Thoracic aorta (tissue), 2 donors: ENCODE results near the gene POGZ. TPM values are rescaled to one million over a fixed set of nuclear protein-coding genes. Genes with fewer than 3 reads are reported as not detected.
"Not testable (repeated sequence)": the region's sequence is repeated elsewhere in the genome, so short reads cannot be mapped to it uniquely, and the experiment has no call there.

Experiments used
- ATAC-seq: fragments of 150-250 bp; one replicate; pipeline ENCODE4 v1.8.0; 2017; ENCODE audit warnings: low read depth; ENCODE audit not compliant: insufficient number of reproducible peaks, low FRiP score
- DNase-seq: peaks from one replicate; pipeline ENCODE4 v3.0.0-alpha.2; 2020; ENCODE audit warnings: low spot score
- H3K27ac ChIP-seq, 2 donors: fragments of 200-600 bp; sonication (generic); 1 replicate in 1 of 2; 2 replicates in 1 of 2; pipeline ENCODE4 v1.5.1; 2016; ENCODE audit warnings: mild to moderate bottlenecking in 2 of 2, moderate library complexity in 2 of 2
- H3K27me3 ChIP-seq: fragments of 200-600 bp; sonication (generic); replicated peaks from 2 replicates; pipeline ENCODE4 v1.6.0; 2016; ENCODE audit warnings: mild to moderate bottlenecking; ENCODE audit not compliant: insufficient read depth
- H3K36me3 ChIP-seq: fragments of 200-600 bp; sonication (generic); one replicate; pipeline ENCODE4 v1.5.1; 2016
- H3K4me1 ChIP-seq, 2 donors: fragments of 200-600 bp; sonication (generic); 1 replicate in 1 of 2; 2 replicates in 1 of 2; pipeline versions ENCODE4 v1.5.1 to v1.6.0; 2016; ENCODE audit warnings: low read depth in 2 of 2, mild to moderate bottlenecking in 1 of 2; ENCODE audit not compliant: control insufficient read depth in 1 of 2
- H3K4me3 ChIP-seq: fragments of 200-600 bp; sonication (generic); 2 replicates; pipeline ENCODE4 v1.5.1; 2016; ENCODE audit warnings: mild to moderate bottlenecking
- H3K9me3 ChIP-seq: fragments of 200-600 bp; sonication (generic); 2 replicates; pipeline ENCODE4 v1.5.1; 2016
- CTCF ChIP-seq: fragments of 200-600 bp; sonication (generic); IDR thresholded peaks from one replicate; pipeline ENCODE4 v1.5.1; 2019; ENCODE audit warnings: antibody characterized with exemption
- total RNA-seq, 2 donors: library from RNA; depleted of rRNA; stranded (reverse); fragments of >200 nt; gene quantifications; one replicate each; pipeline versions ENCODE4 v1.1.0 to v1.2.3, GENCODE V29; 2016

POGZ gene
- total RNA-seq, 2 donors from 2014 or later, result 64.1 to 76.9 TPM

GRCh38 chr1:151401125-151401788 lies 58.0 kb downstream of the POGZ start:
- no peak for ATAC-seq
- peaks cover 4 to 21% of the 10 kb centered on the region in 2 donors for H3K4me1 ChIP-seq
- no peak for DNase-seq
- no peaks in the 10 kb centered on the region for H3K9me3 ChIP-seq
- H3K27ac ChIP-seq, result peak overlapping the region in 1 of 2 donors; percentile 84
- H3K27me3 ChIP-seq, result no peaks in the 10 kb centered on the region
- no peak overlapping the region for H3K4me3 ChIP-seq
- H3K36me3 ChIP-seq, result peaks cover 35% of the 10 kb centered on the region
- no peak for TF ChIP-seq CTCF

GRCh38 chr1:151399324-151400171 lies 59.7 kb downstream of the POGZ start, which contains the start of gene PSMB4:
TSS of gene PSMB4 (plus strand) at chr1:151399573. CDS start at chr1:151399588, 15 bp downstream.
- peak within 1 kb of the TSS; percentile 91 for H3K4me3 ChIP-seq
- TF ChIP-seq CTCF, result peak; percentile 26
- H3K9me3 ChIP-seq, result no peaks in the 10 kb centered on the region
- peak; percentile 60 for DNase-seq
- no peaks in the 10 kb centered on the region for H3K27me3 ChIP-seq
- peak; percentile 93 for ATAC-seq
- peaks cover 4 to 21% of the 10 kb centered on the region in 2 donors for H3K4me1 ChIP-seq
- H3K36me3 ChIP-seq, result peaks cover 19% of the 10 kb centered on the region
- H3K27ac ChIP-seq, result peak within 1 kb of the TSS; percentile 84 to 92

GRCh38 chr1:151396265-151396664 lies 63.0 kb downstream of the POGZ start:
- H3K27ac ChIP-seq, H3K4me3 ChIP-seq, H3K36me3 ChIP-seq, DNase-seq, H3K9me3 ChIP-seq, H3K27me3 ChIP-seq, ATAC-seq: not testable (repeated sequence)
- H3K4me1 ChIP-seq, result peaks cover 4 to 12% of the 10 kb centered on the region in 2 donors

- Histone ChIP-seq H3K27ac (no peak overlapping the region), H3K4me3 (no peak overlapping the region), H3K27me3 (no peaks in the 10 kb centered on the region), H3K36me3 (no peaks in the 10 kb centered on the region), H3K4me1 (no peaks in the 10 kb centered on the region), H3K9me3 (no peaks in the 10 kb centered on the region)
- ATAC-seq (no peak), DNase-seq (no peak)
- no peak for TF ChIP-seq CTCF
These were observed 65.7 kb downstream of the POGZ start for GRCh38 chr1:151393583-151393982.

GRCh38 chr1:151391079-151391563 lies 68.2 kb downstream of the POGZ start:
- H3K4me1 ChIP-seq, result no peaks in the 10 kb centered on the region
- H3K36me3 ChIP-seq, result no peaks in the 10 kb centered on the region
- TF ChIP-seq CTCF, result no peak
- H3K4me3 ChIP-seq, result no peak overlapping the region
- no peaks in the 10 kb centered on the region for H3K27me3 ChIP-seq
- ATAC-seq (no peak), DNase-seq (no peak)
- H3K9me3 ChIP-seq, result no peaks in the 10 kb centered on the region
- H3K27ac ChIP-seq, result no peak overlapping the region

GRCh38 chr1:151390221-151391078 lies 68.8 kb downstream of the POGZ start:
- H3K4me1 ChIP-seq, H3K27ac ChIP-seq, H3K27me3 ChIP-seq, H3K9me3 ChIP-seq, H3K36me3 ChIP-seq, ATAC-seq, DNase-seq, H3K4me3 ChIP-seq: not testable (repeated sequence)
